ENCODE data around the gene UTP25. TPM values are rescaled to one million over a fixed set of nuclear protein-coding genes. Genes with fewer than 3 reads are reported as not detected.

UTP25 gene
- total RNA-seq, 2 donors from 2014 or later, result 11.5 to 11.9 TPM

Other genes starting within 250 kb of the UTP25 start
- gene CAMK1G, start 244.3 kb upstream of the UTP25 start, total RNA-seq, result under 1 TPM; 0.43 to 0.63 TPM
- gene LAMB3, start 175.5 kb upstream of the UTP25 start, total RNA-seq, result 10 to 100 TPM in 1 of 2 donors, 1 to 10 TPM in 1; 5.9 to 26.0 TPM
- 10 to 100 TPM in 1 of 2 donors, 1 to 10 TPM in 1; 9.6 to 25.9 TPM for gene G0S2, start 152.6 kb upstream of the UTP25 start, total RNA-seq
- 1 to 10 TPM; 2.1 to 3.1 TPM for gene HSD11B1, start 123.1 kb upstream of the UTP25 start, total RNA-seq
- 100 to 1,000 TPM; 127 to 157 TPM for gene TRAF3IP3, start 71.9 kb upstream of the UTP25 start, total RNA-seq
- gene C1orf74, start 43.4 kb upstream of the UTP25 start, total RNA-seq, result 1 to 10 TPM; 2.8 to 3.3 TPM
- 1 to 10 TPM in 1 of 2 donors, under 1 TPM in 1; 0.49 to 2.3 TPM for gene IRF6, start 21.8 kb upstream of the UTP25 start, total RNA-seq
- gene SYT14, start 110.2 kb downstream of the UTP25 start, total RNA-seq, result not detected

Measured in activated T-cell treated with anti-CD3 and anti-CD28 coated beads, Interleukin-2, amount 50 U/mL, for 72 hours (primary cell).